GM19099 (cell line): Measurements from ENCODE around the gene RYK.

Experiments used
- POLR2A ChIP-seq: IDR thresholded peaks from 3 replicates; pipeline ENCODE4 v1.6.1; 2011; ENCODE audit warnings: low read depth; ENCODE audit not compliant: insufficient read length; ENCODE audit errors: extremely low read depth

Gene RYK

DNA sequence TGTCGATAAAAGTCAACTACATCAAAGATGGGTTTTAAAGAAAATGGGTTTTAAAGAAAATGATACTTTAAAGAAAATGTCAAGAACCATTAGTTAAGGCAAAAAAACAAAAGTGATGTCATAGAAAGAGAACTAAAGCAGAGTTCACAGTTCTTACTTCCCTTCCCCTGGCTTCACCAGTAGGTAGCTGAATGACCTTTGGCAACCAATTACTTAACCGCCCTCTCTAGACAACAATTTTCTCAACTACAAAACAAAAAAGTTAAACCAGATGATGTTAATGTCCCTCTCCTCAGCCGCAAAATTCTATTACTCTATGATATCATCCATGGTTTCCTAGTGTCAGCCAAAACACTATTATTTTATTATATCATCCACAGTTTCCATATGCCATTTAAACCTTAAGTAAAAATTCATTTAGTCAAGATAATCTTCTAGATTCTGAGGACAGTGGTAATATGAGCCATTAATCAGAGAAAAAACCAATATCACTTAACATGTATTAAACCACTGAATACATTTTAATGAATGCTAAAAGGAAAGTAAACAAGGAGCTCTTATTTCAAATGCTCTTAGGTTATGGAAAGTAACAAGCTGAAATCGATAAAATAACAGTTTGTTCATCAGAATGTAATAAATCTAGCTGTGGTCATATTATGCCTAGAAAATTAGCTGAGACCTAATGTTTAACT lies 13.1 kb downstream of the RYK start:
- no peak for TF ChIP-seq POLR2A

DNA sequence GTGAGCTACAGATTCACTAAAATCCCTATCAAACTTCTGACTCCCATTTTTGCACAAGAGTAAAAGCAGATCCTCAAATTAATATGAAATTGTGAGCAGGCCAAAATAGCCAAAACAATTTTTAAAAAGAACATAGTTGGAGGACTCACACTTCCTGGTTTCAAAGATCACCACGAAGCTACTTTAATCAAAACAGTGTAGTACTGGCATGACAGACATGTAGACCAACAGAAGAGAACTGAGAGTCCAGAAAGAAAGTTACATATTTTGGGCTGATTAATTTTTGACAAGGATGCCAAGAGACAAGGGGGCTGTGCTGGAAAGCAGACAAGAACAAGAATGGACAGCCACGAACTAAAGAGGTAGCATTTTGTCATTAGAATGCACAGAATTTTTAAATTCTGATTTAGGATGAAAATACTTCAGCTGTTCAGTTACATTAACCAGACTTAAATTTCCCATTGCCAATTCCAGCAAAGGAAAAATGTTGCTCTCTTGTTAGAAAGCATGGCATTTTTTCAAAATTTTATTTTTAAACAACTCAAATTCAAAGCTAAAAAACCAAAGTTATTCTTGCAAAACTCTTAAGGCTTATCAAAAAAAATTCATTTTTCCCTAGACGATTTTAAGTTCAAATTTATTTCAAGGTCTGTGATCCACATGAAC lies 14.0 kb downstream of the RYK start:
- no peak for TF ChIP-seq POLR2A

DNA sequence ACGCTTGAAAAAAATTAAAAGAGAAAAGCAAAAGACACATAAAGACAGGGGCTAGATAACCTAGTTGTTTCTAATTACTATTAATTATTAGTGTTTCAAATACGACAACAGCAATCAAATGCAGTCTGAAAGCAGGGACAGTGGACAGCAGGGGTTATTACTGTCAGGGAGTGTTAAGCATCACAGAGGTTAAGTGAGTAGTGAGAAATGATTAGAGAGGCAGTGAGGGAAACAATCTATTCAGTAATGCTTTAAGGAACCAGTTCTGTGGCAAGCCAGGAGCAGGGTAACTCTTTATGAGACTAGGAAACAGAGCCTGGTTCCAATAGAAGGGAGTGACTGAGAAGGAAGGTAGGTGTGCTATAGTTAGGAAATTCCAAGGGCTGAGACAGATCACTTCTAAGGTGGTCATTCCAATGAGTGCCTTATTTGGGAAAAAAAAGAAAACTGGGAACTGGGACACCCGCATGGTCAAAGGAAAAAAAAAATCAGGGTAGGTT lies 15.0 kb downstream of the RYK start:
- no peak for TF ChIP-seq POLR2A

DNA sequence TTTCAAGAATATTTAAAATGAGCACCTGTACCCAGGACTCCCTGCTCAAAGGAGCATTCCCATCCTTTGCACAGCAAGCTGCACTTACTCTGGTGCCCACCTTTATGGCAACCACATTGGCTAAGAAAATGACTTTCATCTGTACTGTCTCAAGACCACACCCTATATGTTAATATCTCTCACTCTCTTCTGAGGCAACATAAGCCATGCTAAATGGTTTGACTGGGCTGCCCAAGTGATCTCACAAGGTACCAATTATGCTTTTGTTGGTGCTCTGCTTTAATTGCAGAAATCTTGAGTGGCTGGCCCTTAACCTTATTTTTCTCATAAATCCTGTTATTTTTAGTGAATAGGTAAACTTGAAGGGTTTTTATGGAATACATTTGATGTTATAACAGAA lies 17.7 kb downstream of the RYK start:
- no peak for TF ChIP-seq POLR2A

GRCh38 chr3:134232151-134232550 lies 18.5 kb downstream of the RYK start:
- TF ChIP-seq POLR2A, result no peak

DNA sequence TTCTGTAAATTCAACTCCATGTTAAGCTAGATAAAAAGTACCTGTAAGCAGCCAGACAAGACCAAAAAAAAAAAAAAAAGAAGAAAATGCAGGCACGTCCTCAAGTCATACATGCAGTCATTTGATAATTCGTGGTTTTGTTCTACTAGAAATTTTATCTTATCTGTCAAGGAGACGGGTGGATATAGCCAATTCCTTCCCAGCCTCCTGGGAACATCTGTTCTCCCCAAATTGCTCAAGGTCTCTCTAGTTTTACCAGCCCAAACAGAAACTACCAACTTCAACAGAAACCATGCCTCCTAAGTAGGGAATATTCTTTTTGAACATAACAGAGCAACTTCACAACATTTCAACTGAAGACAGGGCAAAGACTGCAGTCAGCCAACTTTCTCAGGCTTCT lies 19.5 kb downstream of the RYK start:
- no peak for TF ChIP-seq POLR2A

GRCh38 chr3:134229038-134229437 lies 21.6 kb downstream of the RYK start:
- TF ChIP-seq POLR2A, result no peak

DNA sequence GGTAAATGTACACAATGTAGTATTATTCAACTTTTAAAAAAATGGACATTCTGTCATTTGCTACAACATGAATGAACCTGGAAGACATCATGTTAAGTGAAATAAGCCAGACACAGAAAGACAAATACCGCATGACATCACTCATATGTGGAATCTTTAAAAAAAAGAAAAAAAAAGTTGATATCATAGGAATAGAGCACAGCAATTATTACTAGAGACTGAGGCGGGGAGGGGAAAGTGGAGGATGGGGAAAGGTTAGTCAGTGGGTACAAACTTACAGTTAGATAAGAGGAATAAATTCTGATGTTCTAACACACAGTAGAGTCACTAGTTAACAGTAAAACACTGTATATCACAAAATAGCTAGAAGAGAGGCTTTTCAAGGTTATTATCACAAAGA lies 22.2 kb downstream of the RYK start:
- TF ChIP-seq POLR2A, result no peak

GRCh38 chr3:134228035-134228434 lies 22.6 kb downstream of the RYK start:
- no peak for TF ChIP-seq POLR2A

DNA sequence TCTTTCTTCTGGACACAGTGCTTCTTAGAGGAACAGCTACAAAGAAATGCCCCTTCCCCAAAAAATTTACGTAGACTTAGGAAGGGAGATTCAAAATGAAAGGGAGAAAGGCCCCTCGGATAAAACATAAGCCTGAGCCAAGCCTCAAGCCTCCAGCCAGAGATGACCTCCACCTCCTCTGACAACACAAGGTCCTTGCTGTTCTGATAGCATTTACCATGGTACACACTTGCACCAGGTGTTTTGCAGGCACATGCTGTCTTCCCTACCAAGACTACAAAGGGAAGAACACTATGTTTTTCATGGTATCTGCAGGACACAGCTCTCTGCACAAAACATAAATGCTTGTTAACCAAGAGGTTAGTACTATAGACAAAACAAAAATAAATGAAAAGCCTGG lies 27.8 kb downstream of the RYK start:
- TF ChIP-seq POLR2A, result no peak

- TF ChIP-seq POLR2A, result no peak
Measured at GRCh38 chr3:134216851-134217250, 33.8 kb downstream of the RYK start.

GRCh38 chr3:134216191-134216764 lies 34.4 kb downstream of the RYK start:
- no peak for TF ChIP-seq POLR2A

DNA sequence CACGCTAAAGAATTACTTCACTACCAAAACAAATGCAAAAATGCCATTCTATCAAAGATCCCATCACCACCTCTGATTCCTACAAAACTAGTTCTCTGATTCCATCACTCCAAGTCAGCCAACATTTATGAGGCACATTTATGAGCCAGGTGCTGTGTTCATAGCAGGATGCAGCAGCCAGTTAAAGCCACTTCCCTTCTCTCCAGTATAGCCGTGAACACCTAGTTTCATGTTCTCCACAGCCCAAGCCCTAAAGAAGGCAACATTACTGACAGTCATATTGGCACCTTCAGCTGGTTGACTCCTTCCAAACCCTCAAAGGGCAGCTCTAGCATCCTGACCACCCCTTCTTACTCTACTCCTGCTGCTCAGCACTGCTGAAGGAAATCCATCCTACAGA lies 36.4 kb downstream of the RYK start:
- no peak for TF ChIP-seq POLR2A

- no peak for TF ChIP-seq POLR2A
Measured at GRCh38 chr3:134212967-134213665, 37.5 kb downstream of the RYK start.

- no peak for TF ChIP-seq POLR2A
Measured at GRCh38 chr3:134211797-134212196, 38.9 kb downstream of the RYK start.

DNA sequence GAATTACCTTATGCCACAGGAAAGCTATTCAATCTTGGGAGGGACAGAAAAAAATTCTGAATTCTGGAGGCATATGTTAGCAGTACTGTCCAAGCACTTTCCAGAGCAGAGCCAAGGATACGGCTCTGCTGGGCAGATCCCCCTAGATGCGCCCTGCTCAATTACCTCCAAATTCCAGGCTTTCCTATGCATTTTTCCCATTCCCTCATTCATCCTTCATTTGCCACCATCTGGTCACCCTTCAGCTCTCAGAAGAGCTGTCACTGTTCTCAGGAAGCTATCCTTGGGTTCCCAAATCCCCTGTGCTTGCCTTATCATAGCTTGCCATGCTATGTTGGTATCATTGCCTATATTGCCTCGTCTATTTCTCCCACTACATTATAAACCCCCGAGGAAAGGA lies 45.2 kb downstream of the RYK start:
- no peak for TF ChIP-seq POLR2A
